SU-DHL-6 (cell line): Measurements from ENCODE around the gene HSD17B4.

ENCODE experiments used
- H2AFZ ChIP-seq: fragments of 200-600 bp; sonication (generic); 2 replicates; pipeline ENCODE4 v1.6.1; 2014; ENCODE audit warnings: low read depth, mild to moderate bottlenecking, moderate library complexity, mixed read lengths, antibody characterized with exemption, low read length; ENCODE audit not compliant: severe bottlenecking
- H3F3A ChIP-seq: fragments of 200-600 bp; shearing (Covaris generic); 2 replicates; pipeline ENCODE4 v1.6.0; 2016; ENCODE audit warnings: antibody characterized with exemption, mild to moderate bottlenecking; ENCODE audit not compliant: insufficient read depth
- H3K27ac ChIP-seq: fragments of 200-600 bp; sonication (generic); 2 replicates; pipeline ENCODE4 v1.5.1; 2016; ENCODE audit warnings: low read depth, mild to moderate bottlenecking, low read length, moderate library complexity, mixed read lengths
- H3K27me3 ChIP-seq: fragments of 200-600 bp; sonication (generic), shearing (Covaris generic); 2 replicates; pipeline ENCODE4 v1.6.0; 2014; ENCODE audit warnings: mild to moderate bottlenecking, low read length
- H3K36me3 ChIP-seq: fragments of 200-600 bp; sonication (generic); 2 replicates; pipeline ENCODE4 v1.6.1; 2014; ENCODE audit warnings: mild to moderate bottlenecking, low read length, mixed read lengths
- H3K4me2 ChIP-seq: fragments of 300-600, 200-600 bp; shearing (Covaris generic), sonication (generic); 2 replicates; pipeline ENCODE4 v1.6.0; 2014; ENCODE audit warnings: low read length, low read depth, mild to moderate bottlenecking; ENCODE audit not compliant: poor library complexity, severe bottlenecking
- H3K4me3 ChIP-seq: fragments of 200-600 bp; sonication (generic); 2 replicates; pipeline ENCODE4 v1.5.1; 2014; ENCODE audit warnings: antibody characterized with exemption, low read length, mild to moderate bottlenecking, mixed read lengths; ENCODE audit not compliant: insufficient read depth, poor library complexity, severe bottlenecking
- H3K79me2 ChIP-seq: fragments of 200-600 bp; sonication (generic); 2 replicates; pipeline ENCODE4 v1.6.1; 2014; ENCODE audit warnings: mild to moderate bottlenecking, low read length, moderate library complexity; ENCODE audit not compliant: insufficient read depth
- H3K9ac ChIP-seq: fragments of 200-600 bp; sonication (generic); 2 replicates; pipeline ENCODE4 v1.7.0; 2014; ENCODE audit warnings: mild to moderate bottlenecking, low read length
- H3K9me2 ChIP-seq: fragments of 200-600 bp; sonication (generic); replicated peaks from 2 replicates; pipeline ENCODE4 v1.6.1; 2014; ENCODE audit warnings: low read length; ENCODE audit not compliant: insufficient read depth
- H3K9me3 ChIP-seq: fragments of 200-600 bp; sonication (generic); 2 replicates; pipeline ENCODE4 v1.6.1; 2014; ENCODE audit warnings: low read length, mixed read lengths; ENCODE audit not compliant: insufficient read depth
- H4K20me1 ChIP-seq: fragments of 200-600 bp; sonication (generic); 2 replicates; pipeline ENCODE4 v1.6.1; 2014; ENCODE audit warnings: low read depth, mild to moderate bottlenecking, antibody characterized with exemption, low read length, moderate library complexity, mixed read lengths
- CTCF ChIP-seq: fragments of 200-600 bp; sonication (generic); IDR thresholded peaks from one replicate; pipeline ENCODE4 v1.5.1; 2017; ENCODE audit warnings: antibody characterized with exemption, mild to moderate bottlenecking, low read length, moderate library complexity; ENCODE audit not compliant: insufficient read depth, poor library complexity, severe bottlenecking
- EZH2phosphoT487 ChIP-seq: fragments of 200-600 bp; sonication (generic), shearing (Covaris generic); conservative IDR thresholded peaks from 2 replicates; pipeline ENCODE4 v1.6.1; 2018; ENCODE audit warnings: mild to moderate bottlenecking, antibody characterized with exemption, low read length, moderate library complexity, mixed read lengths

The HSD17B4 gene

GRCh38 chr5:119578937-119579336, 126.6 kb downstream of the HSD17B4 start:
- Histone ChIP-seq H3K9ac (no peak overlapping the region), H3F3A (no peaks in the 10 kb centered on the region), H3K27ac (no peak overlapping the region), H3K4me2 (no peak overlapping the region), H3K27me3 (no peaks in the 10 kb centered on the region), H3K79me2 (no peaks in the 10 kb centered on the region), H2AFZ (no peak overlapping the region), H4K20me1 (no peaks in the 10 kb centered on the region), H3K9me2 (no peaks in the 10 kb centered on the region), H3K9me3 (no peaks in the 10 kb centered on the region), H3K4me3 (no peak overlapping the region), H3K36me3 (no peaks in the 10 kb centered on the region)
- TF ChIP-seq CTCF = peak; percentile 33
- TF ChIP-seq EZH2phosphoT487 = no peak

- Histone ChIP-seq H3K4me2 (no peak overlapping the region), H3K4me3 (no peak overlapping the region), H3K27me3 (no peaks in the 10 kb centered on the region), H3K27ac (no peak overlapping the region), H4K20me1 (no peaks in the 10 kb centered on the region), H3K9ac (no peak overlapping the region), H3K9me2 (no peaks in the 10 kb centered on the region), H2AFZ (no peak overlapping the region), H3K36me3 (no peaks in the 10 kb centered on the region), H3K79me2 (no peaks in the 10 kb centered on the region), H3K9me3 (no peaks in the 10 kb centered on the region), H3F3A (no peaks in the 10 kb centered on the region)
- TF ChIP-seq EZH2phosphoT487 = no peak
These were observed 130.7 kb downstream of the HSD17B4 start for GRCh38 chr5:119582987-119583386.

- H3K36me3 ChIP-seq = no peaks in the 10 kb centered on the region
- no peaks in the 10 kb centered on the region for H3K27me3 ChIP-seq
- no peak overlapping the region for H3K4me2 ChIP-seq
- no peaks in the 10 kb centered on the region for H4K20me1 ChIP-seq
- H2AFZ ChIP-seq = no peak overlapping the region
- no peaks in the 10 kb centered on the region for H3K9me3 ChIP-seq
- no peak overlapping the region for H3K4me3 ChIP-seq
- H3F3A ChIP-seq = no peaks in the 10 kb centered on the region
- H3K9me2 ChIP-seq = no peaks in the 10 kb centered on the region
- H3K79me2 ChIP-seq = no peaks in the 10 kb centered on the region
- no peak overlapping the region for H3K9ac ChIP-seq
- no peak overlapping the region for H3K27ac ChIP-seq
- TF ChIP-seq EZH2phosphoT487 = no peak
- TF ChIP-seq CTCF = no peak
These were observed 131.4 kb downstream of the HSD17B4 start for GRCh38 chr5:119583684-119584083.
